Suprapubic skin (tissue), 4 donors: ENCODE data around the gene CCDC33. TPM values are rescaled to one million over a fixed set of nuclear protein-coding genes. Genes with fewer than 3 reads are reported as not detected.

Source experiments
- DNase-seq, 2 donors: peaks; one replicate each; pipeline ENCODE4 v3.0.0-alpha.2; 2019; ENCODE audit warnings: low spot score in 2 of 2
- H3K27ac ChIP-seq: fragments of 200-600 bp; sonication (generic); one replicate; pipeline ENCODE4 v1.5.1; 2019
- H3K27me3 ChIP-seq: fragments of 200-600 bp; sonication (generic); one replicate; pipeline ENCODE4 v1.5.1; 2019
- H3K36me3 ChIP-seq: fragments of 200-600 bp; sonication (generic); one replicate; pipeline ENCODE4 v1.5.1; 2019
- H3K4me1 ChIP-seq: fragments of 200-600 bp; sonication (generic); one replicate; pipeline ENCODE4 v1.5.1; 2019
- H3K4me3 ChIP-seq: fragments of 200-600 bp; sonication (generic); one replicate; pipeline ENCODE4 v1.5.1; 2019; ENCODE audit warnings: mild to moderate bottlenecking
- H3K9me3 ChIP-seq: fragments of 200-600 bp; sonication (generic); one replicate; pipeline ENCODE4 v1.5.1; 2019
- CTCF ChIP-seq, 2 donors: fragments of 200-600 bp in 1 of 2; fragments of 450-650 bp in 1 of 2; sonication (generic) in 1 of 2; IDR thresholded peaks; one replicate each; pipeline ENCODE4 v1.5.1; 2016 to 2019; ENCODE audit warnings: antibody characterized with exemption in 2 of 2, mild to moderate bottlenecking in 1 of 2, moderate library complexity in 1 of 2
- EP300 ChIP-seq: sonication (generic); formaldehyde crosslinking; IDR thresholded peaks from one replicate; pipeline ENCODE4 v1.6.1; 2017; ENCODE audit warnings: antibody characterized with exemption
- POLR2A ChIP-seq, 2 donors: fragments of 450-650 bp; IDR thresholded peaks; one replicate each; pipeline ENCODE4 v1.6.1; 2017; ENCODE audit warnings: antibody characterized with exemption in 2 of 2, mild to moderate bottlenecking in 2 of 2, moderate library complexity in 2 of 2
- POLR2AphosphoS5 ChIP-seq, 3 donors: sonication (generic); formaldehyde crosslinking; IDR thresholded peaks; one replicate each; pipeline ENCODE4 v1.6.1; 2017; ENCODE audit warnings: antibody characterized with exemption in 3 of 3
- WGBS: methylation state at CpG from one replicate; pipeline ENCODE4 v1.1.5; 2018; 5-methylcytosine and 5-hydroxymethylcytosine counted together
- total RNA-seq, 4 donors: library from RNA; depleted of rRNA; stranded (reverse); fragments of >200 nt; gene quantifications; one replicate each; pipeline ENCODE4 v1.1.0, GENCODE V29; 2016

The CCDC33 gene
- total RNA-seq, 4 donors from 2014 or later: 0.60 TPM; not detected in 3

DNA sequence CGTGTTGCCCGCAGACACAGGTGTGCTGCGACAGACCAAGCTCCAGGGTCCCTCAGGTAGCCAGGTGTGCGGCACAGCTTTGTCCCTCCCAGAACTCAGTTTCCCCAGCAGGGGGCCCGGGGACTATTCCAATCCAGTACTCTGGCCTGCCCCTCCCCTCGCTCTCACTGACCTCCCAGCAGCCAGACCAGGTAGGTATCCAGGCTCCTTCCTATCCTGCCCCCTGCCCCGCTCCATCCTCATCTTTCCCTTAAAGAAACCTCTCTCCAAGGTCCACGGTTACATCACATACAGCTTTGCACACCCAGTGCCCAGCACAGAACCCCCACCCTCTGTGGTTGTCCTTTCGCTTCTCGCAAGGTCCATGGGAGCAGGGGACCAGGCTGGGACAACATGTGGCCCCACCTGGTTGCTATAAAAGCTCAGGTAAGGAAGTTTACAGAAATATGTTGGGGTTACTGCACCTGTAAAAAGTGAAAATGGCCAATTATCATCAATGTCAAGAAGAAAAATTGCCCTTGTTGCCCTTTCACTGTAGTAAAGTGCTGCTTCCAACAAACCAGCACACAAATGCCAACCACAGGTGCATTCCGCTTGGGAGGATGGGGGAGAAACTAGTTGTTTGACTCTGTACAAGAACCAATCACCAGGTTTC, 138.6 kb downstream of the CCDC33 start:
- Histone ChIP-seq H3K4me1 (peaks cover 19% of the 10 kb centered on the region), H3K27me3 (no peaks in the 10 kb centered on the region), H3K4me3 (peak overlapping the region; percentile 72), H3K36me3 (no peaks in the 10 kb centered on the region), H3K9me3 (no peaks in the 10 kb centered on the region), H3K27ac (no peak overlapping the region)
- WGBS: 20% methylated on average over 11 of the region's 11 CpGs
- DNase-seq: no peak
- TF ChIP-seq POLR2AphosphoS5 (IDR thresholded peaks at IDR 0.05): no peak
- TF ChIP-seq CTCF (IDR thresholded peaks at IDR 0.05): no peak
- TF ChIP-seq EP300: no peak
- no peak for TF ChIP-seq POLR2A (IDR thresholded peaks at IDR 0.05)

GRCh38 chr15:74375303-74375693, 139.2 kb downstream of the CCDC33 start:
- H3K4me1 ChIP-seq: peaks cover 19% of the 10 kb centered on the region
- no peak overlapping the region for H3K27ac ChIP-seq
- DNase-seq: peak; percentile 85 to 92
- WGBS: 15% methylated on average over 9 of the region's 9 CpGs
- H3K36me3 ChIP-seq: no peaks in the 10 kb centered on the region
- no peaks in the 10 kb centered on the region for H3K9me3 ChIP-seq
- H3K4me3 ChIP-seq: no peak overlapping the region
- TF ChIP-seq POLR2AphosphoS5 (IDR thresholded peaks at IDR 0.05): no peak
- TF ChIP-seq EP300: no peak
- TF ChIP-seq CTCF (IDR thresholded peaks at IDR 0.05): peak; percentile 70 to 89
- TF ChIP-seq POLR2A (IDR thresholded peaks at IDR 0.05): no peak
- H3K27me3 ChIP-seq: no peaks in the 10 kb centered on the region

DNA sequence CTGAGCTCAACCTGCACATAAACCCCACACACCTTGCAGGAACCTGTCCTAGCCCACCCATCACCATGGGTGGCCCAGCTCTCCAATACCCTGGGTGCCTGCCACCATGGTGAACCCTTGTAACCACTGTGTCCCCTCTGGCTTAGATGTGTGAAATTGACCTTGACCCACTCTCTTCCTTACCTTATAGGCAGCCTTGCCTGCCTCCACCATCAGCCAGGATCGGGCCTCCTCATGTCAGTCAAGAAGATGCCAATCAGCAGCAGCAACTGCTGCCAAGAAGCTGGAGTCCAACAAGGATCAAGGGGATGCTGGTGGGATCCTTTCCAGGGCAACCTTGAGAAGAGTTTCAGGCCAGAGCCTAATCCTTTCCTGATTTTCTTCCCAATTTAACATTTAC, 140.1 kb downstream of the CCDC33 start:
- TF ChIP-seq CTCF (IDR thresholded peaks at IDR 0.05): no peak
- TF ChIP-seq EP300: no peak
- no peak for TF ChIP-seq POLR2AphosphoS5 (IDR thresholded peaks at IDR 0.05)
- no peak for TF ChIP-seq POLR2A (IDR thresholded peaks at IDR 0.05)
- H3K27ac ChIP-seq: no peak overlapping the region
- H3K4me3 ChIP-seq: no peak overlapping the region
- WGBS: 38% methylated on average over 1 of the region's 1 CpG
- no peaks in the 10 kb centered on the region for H3K36me3 ChIP-seq
- H3K27me3 ChIP-seq: no peaks in the 10 kb centered on the region
- H3K4me1 ChIP-seq: peaks cover 19% of the 10 kb centered on the region
- H3K9me3 ChIP-seq: no peaks in the 10 kb centered on the region
- DNase-seq: peak in 1 of 2 donors; percentile 44

DNA sequence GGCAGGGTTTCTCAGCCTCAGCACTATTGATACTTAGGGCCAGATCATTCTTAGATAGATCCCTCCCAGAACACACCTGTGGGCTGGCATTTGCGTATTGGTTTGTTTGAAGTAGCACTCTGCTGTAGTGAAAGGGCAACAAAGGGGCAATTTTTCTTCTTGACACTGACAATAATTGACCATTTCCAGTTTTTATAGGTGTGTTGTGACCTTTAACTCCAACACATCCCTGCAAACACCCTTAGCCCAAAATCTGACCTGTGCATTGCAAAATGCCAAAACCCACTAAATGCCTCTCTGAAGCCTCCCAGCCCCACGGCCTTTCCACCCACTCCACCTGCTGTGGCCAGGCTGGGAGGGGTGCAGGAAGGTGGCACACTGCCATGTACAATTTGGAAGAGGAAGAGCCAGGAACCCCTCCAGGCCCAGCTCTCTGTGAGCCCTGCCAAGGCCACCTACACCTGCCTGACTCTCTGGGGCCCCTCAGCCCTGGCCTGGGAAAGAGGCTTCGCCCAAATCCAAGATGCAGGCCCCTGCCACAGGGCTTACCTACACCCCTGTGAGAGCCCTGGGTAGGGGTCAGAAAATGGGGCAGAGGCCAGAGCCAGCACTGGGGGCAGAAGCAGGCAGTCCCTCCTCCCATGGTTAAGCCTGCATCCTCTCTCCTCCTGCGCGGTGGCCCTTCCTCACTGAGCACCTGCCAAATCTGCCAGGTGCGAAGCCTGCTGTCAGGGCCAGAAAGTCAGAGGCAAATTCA, 140.9 kb downstream of the CCDC33 start:
- 81% methylated on average over 6 of the region's 6 CpGs for WGBS
- TF ChIP-seq EP300 (no peak), POLR2AphosphoS5 (IDR thresholded peaks at IDR 0.05) (no peak), POLR2A (IDR thresholded peaks at IDR 0.05) (no peak), CTCF (IDR thresholded peaks at IDR 0.05) (no peak)
- Histone ChIP-seq H3K4me3 (no peak overlapping the region), H3K27me3 (no peaks in the 10 kb centered on the region), H3K27ac (no peak overlapping the region), H3K9me3 (no peaks in the 10 kb centered on the region), H3K4me1 (peaks cover 19% of the 10 kb centered on the region), H3K36me3 (no peaks in the 10 kb centered on the region)
- peak in 1 of 2 donors; percentile 47 for DNase-seq
